Stimulated activated CD4-positive, alpha-beta T cell treated with anti-CD3 and anti-CD28 coated beads, Interleukin-12 subunit alpha, Interleukin-12 subunit beta, amount 100 ng/mL, for 48 hours (primary cell): Measurements from ENCODE around the gene PTPRQ.
"Not testable (repeated sequence)": the region's sequence is repeated elsewhere in the genome, so short reads cannot be mapped to it uniquely, and the experiment has no call there.

Experiments
- DNase-seq, 3 donors: peaks; one replicate each; pipeline ENCODE4 v3.0.0-alpha.2; 2020; ENCODE audit warnings: low read depth in 2 of 3, low spot score in 1 of 3

The PTPRQ gene

DNA sequence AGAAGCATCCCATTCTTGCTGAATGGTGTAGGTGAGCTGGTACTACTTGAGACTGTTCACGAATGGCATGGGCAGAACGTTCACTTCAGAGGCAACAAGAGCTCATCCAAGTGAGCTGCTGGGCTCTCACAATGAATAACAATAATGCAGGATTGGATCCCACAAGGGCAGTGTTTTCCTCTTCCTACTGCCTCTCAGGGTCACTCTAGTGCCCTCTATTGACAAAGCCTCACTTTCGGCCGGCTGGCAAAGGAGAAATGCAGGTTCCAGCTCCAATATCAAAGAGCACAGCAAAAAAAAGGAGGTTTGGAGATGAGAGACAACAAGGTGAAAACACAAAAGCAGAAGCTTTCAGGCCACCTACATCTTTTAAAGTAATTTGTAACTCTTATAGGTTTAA lies 188.8 kb downstream of the PTPRQ start:
- DNase-seq: no peak

DNA sequence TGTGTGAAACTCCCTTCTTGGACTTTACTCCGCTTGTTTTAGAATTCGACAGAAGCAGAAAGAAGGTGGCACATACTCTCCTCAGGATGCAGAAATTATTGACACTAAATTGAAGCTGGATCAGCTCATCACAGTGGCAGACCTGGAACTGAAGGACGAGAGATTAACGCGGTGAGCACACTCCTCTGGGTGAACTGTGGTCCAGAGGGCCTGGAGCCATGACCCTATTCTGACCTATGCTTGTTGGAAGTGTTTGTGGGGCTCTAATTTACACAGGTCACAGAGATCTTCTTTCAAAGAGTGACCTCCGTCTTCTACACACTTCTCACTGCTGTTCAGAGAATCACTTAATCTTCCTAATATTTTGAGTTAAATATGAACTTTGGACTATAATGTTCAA lies 190.9 kb downstream of the PTPRQ start:
- no peak for DNase-seq

DNA sequence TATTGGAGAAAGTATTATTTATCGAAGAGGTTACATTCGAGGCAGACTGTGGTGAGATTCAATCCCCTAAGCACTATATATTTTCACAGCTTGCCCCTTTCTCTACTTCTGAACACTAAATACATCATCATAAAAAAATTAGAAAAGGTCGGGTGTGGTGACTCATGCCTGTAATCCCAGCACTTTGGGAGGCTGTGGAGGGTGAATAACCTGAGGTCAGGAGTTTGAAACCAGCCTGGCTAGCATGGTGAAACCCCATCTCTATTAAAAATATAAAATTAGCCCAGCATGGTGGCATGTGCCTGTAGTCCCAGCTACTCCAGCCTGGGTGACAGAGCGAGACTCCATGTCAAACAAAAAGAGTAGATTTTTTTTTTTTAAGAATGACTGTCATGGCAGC lies 192.8 kb downstream of the PTPRQ start:
- DNase-seq: no peak

GRCh38 chr12:80641936-80642335 lies 197.9 kb downstream of the PTPRQ start:
- no peak for DNase-seq

DNA sequence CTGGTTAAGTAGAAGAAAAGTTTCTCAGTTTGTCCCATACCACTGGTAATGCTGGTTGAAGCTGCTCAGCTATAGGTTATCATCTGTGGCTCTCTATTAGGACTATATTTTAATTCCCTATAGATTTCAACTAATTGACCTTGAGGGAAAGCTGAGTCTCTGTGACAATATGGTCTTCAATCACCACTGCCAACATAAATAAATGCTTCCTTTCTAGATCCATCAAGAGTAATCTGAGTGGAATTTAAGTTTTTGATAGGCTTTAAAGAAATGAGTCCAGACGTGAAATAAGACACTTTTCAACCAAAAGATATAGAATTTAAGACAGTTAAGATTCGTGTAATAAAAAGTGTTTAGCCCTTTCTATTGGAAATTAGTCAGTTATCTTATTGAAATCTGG lies 199.9 kb downstream of the PTPRQ start:
- no peak for DNase-seq

- no peak for DNase-seq
Measured at GRCh38 chr12:80648881-80649280, 204.8 kb downstream of the PTPRQ start.

- DNase-seq: no peak
Measured at GRCh38 chr12:80655751-80656150, 211.7 kb downstream of the PTPRQ start.

DNA sequence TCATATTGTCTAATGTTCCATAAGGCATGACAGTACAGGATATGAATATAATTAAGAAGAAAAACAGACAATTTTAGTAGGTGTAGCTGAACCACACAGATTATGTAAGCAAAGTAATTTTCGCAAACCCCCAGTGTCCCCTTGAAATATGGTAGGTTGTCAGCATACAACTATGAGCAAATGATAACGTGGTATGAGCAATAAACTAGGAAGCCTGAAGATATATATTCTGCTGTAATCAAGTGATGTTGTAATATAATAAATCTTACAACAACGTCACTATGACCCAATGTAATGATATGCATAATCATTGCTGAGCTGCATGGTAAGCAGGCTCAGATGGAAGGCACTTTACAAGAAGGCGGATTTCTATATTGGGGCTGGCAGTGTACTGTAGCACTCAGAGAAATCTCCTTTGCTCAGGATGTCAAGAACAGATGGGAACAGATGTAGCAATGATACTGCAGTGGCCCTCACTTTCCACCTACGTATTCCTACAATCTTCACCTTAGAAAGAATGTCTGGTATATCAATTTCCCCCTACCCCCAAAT lies 215.6 kb downstream of the PTPRQ start:
- DNase-seq: no peak

- no peak for DNase-seq
Measured at GRCh38 chr12:80662586-80662985, 218.6 kb downstream of the PTPRQ start.

DNA sequence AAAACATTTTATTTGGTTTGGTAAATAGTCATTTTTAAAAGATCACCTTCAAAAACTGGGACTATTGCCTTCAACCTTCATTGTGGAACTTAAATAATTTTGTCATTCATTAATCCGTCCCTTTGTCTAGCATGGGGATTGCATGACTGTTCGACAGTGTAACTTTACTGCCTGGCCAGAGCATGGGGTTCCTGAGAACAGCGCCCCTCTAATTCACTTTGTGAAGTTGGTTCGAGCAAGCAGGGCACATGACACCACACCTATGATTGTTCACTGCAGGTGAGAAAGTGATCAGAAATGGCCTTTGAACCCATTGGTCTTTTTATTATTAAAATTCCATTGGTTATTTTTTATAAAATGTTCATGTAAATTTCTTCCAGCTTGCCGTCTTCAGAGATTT lies 226.2 kb downstream of the PTPRQ start:
- no peak for DNase-seq

- DNase-seq: not testable (repeated sequence)
Measured at GRCh38 chr12:80676042-80676636, 232.1 kb downstream of the PTPRQ start.

GRCh38 chr12:80676856-80677255 lies 232.8 kb downstream of the PTPRQ start:
- DNase-seq: no peak

DNA sequence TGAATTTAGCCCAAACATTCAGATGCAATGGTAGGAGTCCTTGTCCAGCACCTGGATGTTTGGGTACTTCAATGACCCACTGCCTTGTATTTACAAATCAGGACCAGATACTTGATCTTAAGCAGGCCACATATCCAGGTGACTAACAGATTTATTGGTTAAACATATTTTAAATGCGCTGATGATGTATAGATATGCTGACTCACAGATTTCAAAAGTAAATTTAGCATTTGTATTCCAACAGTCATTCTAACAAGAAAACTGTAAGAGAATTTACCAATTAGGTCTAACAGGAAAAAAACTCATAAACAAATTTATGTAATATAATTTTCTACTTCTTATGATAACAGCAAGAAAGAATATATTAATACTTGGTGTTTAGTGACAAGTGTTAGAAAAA lies 234.0 kb downstream of the PTPRQ start:
- no peak for DNase-seq

GRCh38 chr12:80679346-80680131 lies 235.5 kb downstream of the PTPRQ start:
- DNase-seq: no peak

GRCh38 chr12:80681287-80681686 lies 237.3 kb downstream of the PTPRQ start:
- DNase-seq: no peak

DNA sequence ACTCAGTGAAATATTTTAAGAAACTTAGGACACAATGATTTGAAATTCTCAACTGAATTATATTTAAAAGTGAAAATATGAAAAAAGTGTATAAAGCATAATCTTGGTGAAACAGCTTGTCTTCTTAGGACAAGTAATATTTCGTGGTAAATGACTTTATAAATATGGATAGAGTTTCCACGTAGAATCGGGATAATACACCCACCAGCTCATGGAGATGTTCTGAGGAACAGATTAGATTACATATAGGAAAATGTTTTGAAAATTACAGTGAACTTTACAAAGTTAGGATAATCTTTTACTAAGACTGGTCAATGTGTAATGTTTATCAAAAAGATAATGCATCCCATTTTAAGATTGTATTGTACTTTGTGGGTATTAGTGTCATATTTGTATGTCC lies 237.8 kb downstream of the PTPRQ start:
- DNase-seq: no peak

DNA sequence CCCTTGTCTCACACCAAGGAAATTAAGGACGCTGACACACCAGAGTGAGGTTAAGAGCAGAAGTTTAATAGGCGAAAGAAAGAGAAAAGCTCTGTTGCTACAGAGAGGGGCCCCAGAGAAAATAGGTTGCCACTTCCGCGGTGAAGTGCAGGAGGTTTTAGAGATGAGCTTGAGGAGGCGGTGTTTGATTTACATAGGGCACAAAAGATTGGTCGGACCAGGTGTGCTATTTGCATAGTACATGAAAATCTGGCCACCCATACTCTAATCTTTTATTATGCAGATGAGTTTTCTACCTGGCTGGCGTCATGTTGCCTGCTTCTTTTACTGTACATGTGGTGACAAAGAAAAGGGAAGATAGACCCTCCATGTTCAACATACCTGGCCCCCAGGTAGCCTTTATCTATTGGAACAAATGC lies 240.1 kb downstream of the PTPRQ start:
- no peak for DNase-seq

DNA sequence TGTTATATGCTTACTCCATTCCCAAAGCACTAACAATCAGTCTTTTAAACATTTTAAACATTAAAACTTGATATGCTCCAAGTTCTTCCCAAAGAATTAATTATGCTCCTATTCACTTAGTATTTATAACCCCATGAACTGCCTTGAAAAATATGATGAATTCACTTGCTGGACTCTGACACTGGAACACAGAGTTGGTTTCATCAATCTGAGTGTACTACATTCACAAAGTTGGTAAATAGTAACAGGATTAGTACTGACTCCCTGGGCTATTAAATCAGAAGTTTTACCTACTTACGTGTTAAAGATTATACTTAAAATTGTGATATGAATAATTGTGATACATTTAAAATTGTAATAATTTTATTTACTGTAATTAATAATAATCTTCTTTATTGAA lies 246.1 kb downstream of the PTPRQ start:
- no peak for DNase-seq

GRCh38 chr12:80690513-80690912 lies 246.5 kb downstream of the PTPRQ start:
- no peak for DNase-seq

DNA sequence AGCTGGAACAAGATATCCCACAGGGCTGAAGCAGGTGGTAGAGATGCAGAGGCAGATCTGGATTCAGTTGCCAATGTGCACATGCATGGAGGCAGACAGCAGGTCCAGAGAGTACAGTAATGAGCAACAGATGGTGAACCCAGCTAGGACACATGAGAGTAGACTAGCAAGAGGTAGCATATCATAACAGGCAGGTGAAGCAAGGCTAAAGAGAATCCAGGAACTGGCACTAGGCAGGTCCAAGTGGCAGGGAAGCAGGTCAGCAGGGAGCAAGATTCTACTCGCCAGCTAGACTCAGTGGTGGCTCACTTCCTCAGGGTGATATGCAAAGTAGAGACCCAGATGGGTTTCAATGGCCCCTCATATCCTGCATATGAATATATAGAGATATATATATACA lies 248.1 kb downstream of the PTPRQ start:
- DNase-seq: no peak

DNA sequence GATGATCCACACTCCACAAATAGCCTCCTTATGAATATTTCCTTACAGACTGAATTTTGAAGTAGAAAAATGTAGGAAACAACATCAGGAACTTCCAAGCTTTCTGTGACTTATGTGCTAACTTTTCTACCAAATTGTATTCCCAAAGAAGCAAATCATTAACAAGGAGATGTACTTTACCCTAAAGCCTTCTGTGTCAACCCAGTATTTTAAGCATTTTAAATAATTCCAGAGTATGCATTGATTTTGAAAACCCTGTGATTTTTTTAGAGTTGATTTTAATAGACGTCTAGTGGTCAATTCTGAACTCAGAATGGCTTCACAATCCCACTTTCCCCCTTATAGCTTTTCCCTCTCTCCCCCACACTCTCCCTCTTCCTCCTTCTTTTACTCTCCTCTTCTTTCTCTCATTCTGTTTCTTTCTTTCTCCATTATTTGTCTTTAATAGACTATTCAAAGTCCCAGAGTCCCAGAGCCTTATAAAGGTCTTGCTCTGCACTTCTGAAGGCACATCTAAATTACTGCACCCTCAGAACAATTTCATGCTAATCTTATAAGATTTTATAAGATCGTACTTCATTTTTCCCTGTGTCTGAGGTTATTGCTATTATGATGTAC lies 253.3 kb downstream of the PTPRQ start:
- no peak for DNase-seq

- DNase-seq: no peak
Measured at GRCh38 chr12:80698256-80698655, 254.2 kb downstream of the PTPRQ start.
